ENCODE measurements around the gene CCNI.
A peak's percentile ranks its signal among the peaks of the same experiment; 100 is the strongest.
"Not testable (repeated sequence)": the region's sequence is repeated elsewhere in the genome, so short reads cannot be mapped to it uniquely, and the experiment has no call there.

Gene CCNI

GRCh38 chr4:77082886-77083608 lies 7.3 kb upstream of the CCNI start:
- no peak for DNase-seq (ENCODE audit: low read depth in 2 of 2)

- DNase-seq (ENCODE audit: low read depth in 2 of 2) = not testable (repeated sequence)
These were observed 5.0 kb upstream of the CCNI start for GRCh38 chr4:77080806-77081205.

- no peak for DNase-seq (ENCODE audit: low read depth in 2 of 2)
These were observed 3.5 kb upstream of the CCNI start for GRCh38 chr4:77079281-77079680.

- no peak for DNase-seq (ENCODE audit: low read depth in 2 of 2)
These were observed 2.6 kb upstream of the CCNI start for GRCh38 chr4:77078401-77078800.

GRCh38 chr4:77076889-77077635 lies 1.3 kb upstream of the CCNI start:
- DNase-seq (ENCODE audit: low read depth in 2 of 2) = no peak

GRCh38 chr4:77074981-77075855 lies 571 bp downstream of the CCNI start:
- DNase-seq (ENCODE audit: low read depth in 2 of 2) = peak; percentile 71 to 77

- no peak for DNase-seq (ENCODE audit: low read depth in 2 of 2)
These were observed 1.4 kb downstream of the CCNI start for GRCh38 chr4:77074381-77074831.

- DNase-seq (ENCODE audit: low read depth in 2 of 2) = no peak
These were observed 1.8 kb downstream of the CCNI start for GRCh38 chr4:77073981-77074380.

GRCh38 chr4:77073106-77073809 lies 2.5 kb downstream of the CCNI start:
- DNase-seq (ENCODE audit: low read depth in 2 of 2) = no peak

- DNase-seq (ENCODE audit: low read depth in 2 of 2) = no peak
These were observed 3.5 kb downstream of the CCNI start for GRCh38 chr4:77072195-77072753.

GRCh38 chr4:77069514-77069913 lies 6.3 kb downstream of the CCNI start:
- DNase-seq (ENCODE audit: low read depth in 2 of 2) = not testable (repeated sequence)

- no peak for DNase-seq (ENCODE audit: low read depth in 2 of 2)
These were observed 10.4 kb downstream of the CCNI start for GRCh38 chr4:77065382-77065781.

GRCh38 chr4:77062856-77063255 lies 12.9 kb downstream of the CCNI start:
- no peak for DNase-seq (ENCODE audit: low read depth in 2 of 2)

- no peak for DNase-seq (ENCODE audit: low read depth in 2 of 2)
These were observed 23.4 kb downstream of the CCNI start for GRCh38 chr4:77052352-77052751.

- no peak for DNase-seq (ENCODE audit: low read depth in 2 of 2)
These were observed 24.8 kb downstream of the CCNI start for GRCh38 chr4:77050962-77051361.

GRCh38 chr4:77047037-77047436 lies 28.8 kb downstream of the CCNI start:
- no peak for DNase-seq (ENCODE audit: low read depth in 2 of 2)

GRCh38 chr4:77045490-77045889 lies 30.3 kb downstream of the CCNI start:
- DNase-seq (ENCODE audit: low read depth in 2 of 2) = no peak

GRCh38 chr4:77044461-77045150 lies 31.2 kb downstream of the CCNI start:
- DNase-seq (ENCODE audit: low read depth in 2 of 2) = no peak

GRCh38 chr4:77043507-77044136 lies 32.2 kb downstream of the CCNI start:
- DNase-seq (ENCODE audit: low read depth in 2 of 2) = no peak

Data from stimulated activated CD8-positive, alpha-beta memory T cell treated with anti-CD3 and anti-CD28 coated beads, Interleukin-15, amount 100 ng/mL, for 48 hours (primary cell).